ENCODE results near the gene UBAC1. TPM values are rescaled to one million over a fixed set of nuclear protein-coding genes. Genes with fewer than 3 reads are reported as not detected.

UBAC1 gene
- total and polyA plus RNA-seq, 9 of the 15 experiments (the other 6 are each of a cell fraction or from before 2014, with no cell fraction given), result 94.0 to 399 (median 228) TPM

GRCh38 chr9:135908093-135908753 lies 53.0 kb downstream of the UBAC1 start (continued):
- TF ChIP-seq NKRF (IDR thresholded peaks at IDR 0.05; ENCODE audit: borderline replicate concordance) (0 out of 2 replicates have a peak, but pooled peaks have one; percentile 53), HNRNPLL (IDR thresholded peaks at IDR 0.05; ENCODE audit: low read depth, low read length, poor library complexity, severe bottlenecking) (peak; percentile 56), E2F1 (CRISPR knock-in tag; IDR thresholded peaks at IDR 0.05) (peak; percentile 51; the same call in 1 of the 2 replicates), ZNF408 (CRISPR knock-in tag; IDR thresholded peaks at IDR 0.05; ENCODE audit: low read depth) (no peak), MAX (CRISPR knock-in tag; IDR thresholded peaks at IDR 0.05) (peak; percentile 28; the same call in 1 of the 2 replicates), CXXC5 (CRISPR knock-in tag; IDR thresholded peaks at IDR 0.05) (peak; percentile 51), POLR2A (conservative IDR thresholded peaks at IDR 0.05) (peak; percentile 25; the same call in 1 of the 2 replicates), MBD2 (IDR thresholded peaks at IDR 0.05; ENCODE audit: borderline replicate concordance, low read depth) (0 out of 2 replicates have a peak, but pooled peaks have one; percentile 11)
